ENCODE results near the gene DHRS7B.
"Not testable (repeated sequence)": the region's sequence is repeated elsewhere in the genome, so short reads cannot be mapped to it uniquely, and the experiment has no call there.

The DHRS7B gene

DNA sequence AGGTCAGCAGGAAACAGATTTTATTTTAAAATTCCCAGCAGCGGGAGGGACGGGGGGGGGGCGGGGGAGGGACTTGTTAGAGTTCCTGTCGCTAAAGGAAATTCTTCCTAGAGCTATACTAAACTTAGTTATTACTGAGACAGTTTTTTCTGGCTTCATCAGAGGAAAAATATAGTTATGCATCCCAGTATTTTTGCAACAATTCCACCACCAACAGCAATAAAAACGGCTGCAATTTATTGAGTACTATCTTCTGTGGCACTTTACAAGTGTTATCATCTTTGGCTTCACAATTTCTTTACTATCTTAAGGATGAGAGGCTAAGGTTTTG lies 6.9 kb upstream of the DHRS7B start:
- no peak overlapping the region for H3K4me3 ChIP-seq (ENCODE audit: low read depth, low read length)
- no peak overlapping the region for H3K23ac ChIP-seq (ENCODE audit: low read length)
- H3K27ac ChIP-seq (ENCODE audit: low read depth, low read length): no peak overlapping the region
- H3K4ac ChIP-seq (ENCODE audit: low read depth, low read length): no peak overlapping the region
- no peaks in the 10 kb centered on the region for H3K9me3 ChIP-seq (ENCODE audit: insufficient read depth, low read depth, low read length)
- H2BK120ac ChIP-seq (ENCODE audit: insufficient read depth, low read length, poor library complexity): no peak overlapping the region
- H2BK12ac ChIP-seq (ENCODE audit: low read length): no peak overlapping the region
- H4K12ac ChIP-seq (ENCODE audit: low read depth, low read length): no peak overlapping the region
- no peak overlapping the region for H3K18ac ChIP-seq (ENCODE audit: low read length)
- no peak for DNase-seq
- no peak overlapping the region for H4K8ac ChIP-seq (ENCODE audit: low read depth, low read length)
- no peaks in the 10 kb centered on the region for H3K79me2 ChIP-seq (ENCODE audit: control insufficient read depth, insufficient read depth, low read length, poor library complexity)
- H3K9ac ChIP-seq (ENCODE audit: low read length): no peak overlapping the region
- no peak overlapping the region for H3K4me2 ChIP-seq (ENCODE audit: low read length)
- no peak overlapping the region for H2BK5ac ChIP-seq (ENCODE audit: low read depth, low read length, poor library complexity)
- no peak overlapping the region for H4K91ac ChIP-seq (ENCODE audit: low read depth, low read length)
- no peaks in the 10 kb centered on the region for H3K27me3 ChIP-seq (ENCODE audit: insufficient read depth, low read length)
- H2AK5ac ChIP-seq (ENCODE audit: low read length): no peak overlapping the region
- H3K14ac ChIP-seq (ENCODE audit: low read length): no peak overlapping the region
- H3K36me3 ChIP-seq (ENCODE audit: control insufficient read depth in 1 of 2, insufficient read depth in 2 of 2, low read length in 2 of 2): no peaks in the 10 kb centered on the region
- no peak overlapping the region for H2AFZ ChIP-seq (ENCODE audit: insufficient read depth, low read length, poor library complexity)
- no CpG with 5 or more reads among the region's 5 CpGs for WGBS (ENCODE audit: extremely low coverage, insufficient coverage, insufficient read length)
- H3K4me1 ChIP-seq (ENCODE audit: control insufficient read depth in 1 of 2, insufficient read depth in 2 of 2, low read length in 2 of 2): peaks cover 0 to 3% of the 10 kb centered on the region in 2 experiments
- no peaks in the 10 kb centered on the region for H3K79me1 ChIP-seq (ENCODE audit: low read length)

- H2BK120ac ChIP-seq (ENCODE audit: insufficient read depth, low read length, poor library complexity): no peak overlapping the region
- DNase-seq: no peak
- H2BK5ac ChIP-seq (ENCODE audit: low read depth, low read length, poor library complexity): no peak overlapping the region
- H3K79me1 ChIP-seq (ENCODE audit: low read length): peaks cover 5% of the 10 kb centered on the region
- no peak overlapping the region for H2AK5ac ChIP-seq (ENCODE audit: low read length)
- H4K91ac ChIP-seq (ENCODE audit: low read depth, low read length): no peak overlapping the region
- no peaks in the 10 kb centered on the region for H3K27me3 ChIP-seq (ENCODE audit: insufficient read depth, low read length)
- no peak overlapping the region for H4K12ac ChIP-seq (ENCODE audit: low read depth, low read length)
- H2AFZ ChIP-seq (ENCODE audit: insufficient read depth, low read length, poor library complexity): no peak overlapping the region
- no peak overlapping the region for H3K9ac ChIP-seq (ENCODE audit: low read length)
- no peaks in the 10 kb centered on the region for H3K79me2 ChIP-seq (ENCODE audit: control insufficient read depth, insufficient read depth, low read length, poor library complexity)
- no peaks in the 10 kb centered on the region for H3K9me3 ChIP-seq (ENCODE audit: insufficient read depth, low read depth, low read length)
- no peak overlapping the region for H3K4me2 ChIP-seq (ENCODE audit: low read length)
- H4K8ac ChIP-seq (ENCODE audit: low read depth, low read length): no peak overlapping the region
- no peaks in the 10 kb centered on the region for H3K36me3 ChIP-seq (ENCODE audit: control insufficient read depth in 1 of 2, insufficient read depth in 2 of 2, low read length in 2 of 2)
- no peak overlapping the region for H3K27ac ChIP-seq (ENCODE audit: low read depth, low read length)
- no CpG with 5 or more reads among the region's 4 CpGs for WGBS (ENCODE audit: extremely low coverage, insufficient coverage, insufficient read length)
- no peak overlapping the region for H3K23ac ChIP-seq (ENCODE audit: low read length)
- H2BK12ac ChIP-seq (ENCODE audit: low read length): no peak overlapping the region
- peaks cover 0 to 8% of the 10 kb centered on the region in 2 experiments for H3K4me1 ChIP-seq (ENCODE audit: control insufficient read depth in 1 of 2, insufficient read depth in 2 of 2, low read length in 2 of 2)
- H3K14ac ChIP-seq (ENCODE audit: low read length): no peak overlapping the region
- H3K18ac ChIP-seq (ENCODE audit: low read length): no peak overlapping the region
- no peak overlapping the region for H3K4me3 ChIP-seq (ENCODE audit: low read depth, low read length)
- no peak overlapping the region for H3K4ac ChIP-seq (ENCODE audit: low read depth, low read length)
These were observed 2.7 kb upstream of the DHRS7B start for GRCh38 chr17:21124086-21124485.

- not testable (repeated sequence) for H2BK5ac ChIP-seq (ENCODE audit: low read depth, low read length, poor library complexity); H3K4me1 ChIP-seq (ENCODE audit: control insufficient read depth in 1 of 2, insufficient read depth in 2 of 2, low read length in 2 of 2); H3K9ac ChIP-seq (ENCODE audit: low read length); H3K27ac ChIP-seq (ENCODE audit: low read depth, low read length); H3K4me2 ChIP-seq (ENCODE audit: low read length); H3K9me3 ChIP-seq (ENCODE audit: insufficient read depth, low read depth, low read length); H3K27me3 ChIP-seq (ENCODE audit: insufficient read depth, low read length); H4K91ac ChIP-seq (ENCODE audit: low read depth, low read length); H2AFZ ChIP-seq (ENCODE audit: insufficient read depth, low read length, poor library complexity); H2AK5ac ChIP-seq (ENCODE audit: low read length); H3K4me3 ChIP-seq (ENCODE audit: low read depth, low read length); H2BK12ac ChIP-seq (ENCODE audit: low read length); H4K8ac ChIP-seq (ENCODE audit: low read depth, low read length); H3K18ac ChIP-seq (ENCODE audit: low read length); H3K36me3 ChIP-seq (ENCODE audit: control insufficient read depth in 1 of 2, insufficient read depth in 2 of 2, low read length in 2 of 2); H2BK120ac ChIP-seq (ENCODE audit: insufficient read depth, low read length, poor library complexity); H3K14ac ChIP-seq (ENCODE audit: low read length); H3K79me1 ChIP-seq (ENCODE audit: low read length); DNase-seq; H3K23ac ChIP-seq (ENCODE audit: low read length); H3K4ac ChIP-seq (ENCODE audit: low read depth, low read length); H4K12ac ChIP-seq (ENCODE audit: low read depth, low read length); H3K79me2 ChIP-seq (ENCODE audit: control insufficient read depth, insufficient read depth, low read length, poor library complexity)
- WGBS (ENCODE audit: extremely low coverage, insufficient coverage, insufficient read length): no CpG with 5 or more reads among the region's 4 CpGs
These were observed 2.2 kb upstream of the DHRS7B start for GRCh38 chr17:21124517-21124916.

- Histone ChIP-seq H2BK120ac (ENCODE audit: insufficient read depth, low read length, poor library complexity) (no peak overlapping the region), H3K79me2 (ENCODE audit: control insufficient read depth, insufficient read depth, low read length, poor library complexity) (no peaks in the 10 kb centered on the region), H2BK12ac (ENCODE audit: low read length) (no peak overlapping the region), H3K27ac (ENCODE audit: low read depth, low read length) (no peak overlapping the region), H2AK5ac (ENCODE audit: low read length) (no peak overlapping the region), H3K23ac (ENCODE audit: low read length) (no peak overlapping the region), H3K9me3 (ENCODE audit: insufficient read depth, low read depth, low read length) (no peaks in the 10 kb centered on the region), H2AFZ (ENCODE audit: insufficient read depth, low read length, poor library complexity) (no peak overlapping the region), H4K12ac (ENCODE audit: low read depth, low read length) (no peak overlapping the region), H4K91ac (ENCODE audit: low read depth, low read length) (no peak overlapping the region), H3K4ac (ENCODE audit: low read depth, low read length) (no peak overlapping the region), H3K18ac (ENCODE audit: low read length) (no peak overlapping the region), H3K9ac (ENCODE audit: low read length) (no peak overlapping the region), H3K4me2 (ENCODE audit: low read length) (no peak overlapping the region), H4K8ac (ENCODE audit: low read depth, low read length) (no peak overlapping the region), H3K4me1 (ENCODE audit: control insufficient read depth in 1 of 2, insufficient read depth in 2 of 2, low read length in 2 of 2) (peaks cover 0 to 5% of the 10 kb centered on the region in 2 experiments), H3K14ac (ENCODE audit: low read length) (no peak overlapping the region), H3K36me3 (ENCODE audit: control insufficient read depth in 1 of 2, insufficient read depth in 2 of 2, low read length in 2 of 2) (no peaks in the 10 kb centered on the region), H3K27me3 (ENCODE audit: insufficient read depth, low read length) (no peaks in the 10 kb centered on the region), H3K4me3 (ENCODE audit: low read depth, low read length) (no peak overlapping the region), H3K79me1 (ENCODE audit: low read length) (peaks cover 5% of the 10 kb centered on the region), H2BK5ac (ENCODE audit: low read depth, low read length, poor library complexity) (no peak overlapping the region)
- no CpG with 5 or more reads among the region's 6 CpGs for WGBS (ENCODE audit: extremely low coverage, insufficient coverage, insufficient read length)
- DNase-seq: no peak
These were observed 902 bp upstream of the DHRS7B start for GRCh38 chr17:21125862-21126261.
